RPMI7951 (cell line): ENCODE measurements around the gene POFUT1. TPM values are rescaled to one million over a fixed set of nuclear protein-coding genes. Genes with fewer than 3 reads are reported as not detected.
A peak's percentile ranks its signal among the peaks of the same experiment; 100 is the strongest.
"Not testable (repeated sequence)": the region's sequence is repeated elsewhere in the genome, so short reads cannot be mapped to it uniquely, and the experiment has no call there.

ENCODE experiments used
- DNase-seq: peaks from one replicate; pipeline ENCODE4 v3.0.0-alpha.2; 2012; ENCODE audit warnings: low read depth
- total RNA-seq: library from RNA; depleted of rRNA; stranded (reverse); fragments of >200 nt; shearing (Covaris generic); gene quantifications from 2 replicates; pipeline ENCODE4 v1.2.3, GENCODE V29; 2014

Gene POFUT1
- total RNA-seq, 1 experiment from 2014 or later: 65.2 TPM

GRCh38 chr20:32189123-32189410, 18.6 kb upstream of the POFUT1 start:
- no peak for DNase-seq

DNA sequence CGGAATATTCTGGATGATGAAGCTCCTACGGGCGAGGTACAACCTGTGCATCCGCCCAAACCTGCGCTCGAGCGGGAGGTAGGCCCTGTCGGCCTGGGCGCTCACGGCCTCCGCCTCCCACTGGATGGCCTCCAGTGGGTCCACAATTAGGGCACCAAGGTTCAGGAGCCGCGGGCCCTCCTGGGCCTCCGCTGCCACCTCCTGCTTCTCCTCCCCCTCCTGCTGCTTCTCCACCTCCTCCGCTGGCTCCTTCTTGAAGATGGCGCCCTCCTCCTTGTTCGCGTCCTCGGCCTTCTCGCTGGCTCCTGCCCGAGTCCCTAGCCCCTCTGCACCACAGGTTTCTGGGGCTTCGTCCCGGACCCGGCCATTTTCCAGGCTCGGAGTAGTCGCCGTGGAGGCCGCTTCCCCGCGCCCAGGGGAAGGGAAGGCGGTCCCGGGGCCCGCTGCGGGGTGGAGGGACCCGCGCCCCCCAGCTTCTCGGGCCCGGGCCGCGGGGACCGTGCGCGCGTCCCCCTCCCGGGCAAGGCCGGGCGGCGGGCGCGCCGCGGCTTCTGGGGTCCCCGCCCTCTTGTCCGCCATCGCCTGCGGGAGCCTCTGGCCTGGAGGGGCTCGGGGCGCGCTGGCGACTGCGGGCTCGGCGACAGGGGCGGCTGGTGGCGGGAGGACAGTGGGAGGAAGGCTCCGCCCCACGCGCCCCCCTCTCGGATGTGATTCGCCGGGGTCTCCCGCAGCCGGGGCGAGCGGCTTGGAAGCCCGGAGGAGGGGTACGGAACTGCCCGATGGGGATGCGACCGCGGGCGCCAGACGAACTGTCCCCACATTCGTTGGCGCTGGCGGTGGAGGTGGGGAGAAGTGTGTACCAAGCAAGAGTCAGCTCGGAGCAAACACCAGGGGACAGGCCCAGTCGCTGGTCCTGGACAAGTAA, 17.7 kb upstream of the POFUT1 start:
- DNase-seq: peak; percentile 51

DNA sequence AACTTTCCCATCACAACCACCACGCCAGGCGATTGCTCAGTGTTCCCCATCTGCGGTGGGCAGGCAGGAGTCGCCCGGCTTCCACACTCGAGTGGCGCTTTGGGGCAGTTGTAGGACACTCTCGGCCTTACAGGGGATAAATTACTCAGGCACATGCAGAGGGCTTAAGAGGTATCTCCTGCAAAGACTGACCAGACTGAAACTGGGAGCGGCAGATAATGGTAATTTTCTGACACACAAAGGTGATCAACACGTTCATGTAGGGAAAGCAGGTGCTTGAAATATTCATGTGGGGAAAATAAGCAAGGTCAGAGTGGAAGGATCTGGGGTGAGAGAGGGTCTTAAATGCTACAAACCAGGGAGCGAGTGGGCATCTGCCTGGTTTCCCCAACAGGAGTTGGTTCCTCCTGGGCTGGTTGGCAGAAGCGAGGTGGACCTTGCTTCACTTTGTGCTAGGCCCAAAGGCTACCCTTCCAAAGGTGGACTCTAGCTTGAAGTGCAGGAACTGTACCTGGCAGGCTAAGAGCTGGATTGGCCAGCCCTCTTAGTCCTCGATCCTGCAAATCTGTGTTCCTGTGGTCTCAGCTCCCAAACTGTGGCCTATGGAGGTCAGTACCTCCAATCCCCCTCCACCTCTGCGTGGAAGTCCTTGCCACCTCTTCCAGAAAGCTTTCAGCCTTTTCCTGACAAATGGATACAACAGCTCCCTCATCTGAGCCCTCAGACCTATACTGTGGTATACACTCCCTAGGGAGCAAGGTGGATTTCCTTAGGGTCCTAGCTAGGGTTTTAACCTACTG, 16.9 kb upstream of the POFUT1 start:
- DNase-seq: no peak

DNA sequence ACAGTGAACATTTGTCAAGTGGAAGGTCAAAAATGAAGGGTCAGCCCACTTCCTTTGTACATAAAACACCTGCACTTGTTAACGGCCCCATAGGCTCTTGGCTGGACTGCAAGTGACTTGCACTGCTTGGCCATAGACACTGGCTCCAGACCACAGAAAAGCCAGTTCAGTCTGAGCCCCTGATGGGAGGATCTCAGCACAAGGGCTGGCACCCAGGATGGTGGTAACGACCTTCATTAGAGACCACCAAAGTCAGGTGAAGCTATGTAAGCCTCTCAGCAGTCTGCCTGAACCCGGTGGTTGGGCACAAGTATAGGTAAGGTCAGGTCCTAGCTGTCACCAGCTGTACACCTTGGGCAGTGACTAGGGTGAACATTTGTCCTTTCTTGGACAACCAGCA, 16.3 kb upstream of the POFUT1 start:
- DNase-seq: no peak

DNA sequence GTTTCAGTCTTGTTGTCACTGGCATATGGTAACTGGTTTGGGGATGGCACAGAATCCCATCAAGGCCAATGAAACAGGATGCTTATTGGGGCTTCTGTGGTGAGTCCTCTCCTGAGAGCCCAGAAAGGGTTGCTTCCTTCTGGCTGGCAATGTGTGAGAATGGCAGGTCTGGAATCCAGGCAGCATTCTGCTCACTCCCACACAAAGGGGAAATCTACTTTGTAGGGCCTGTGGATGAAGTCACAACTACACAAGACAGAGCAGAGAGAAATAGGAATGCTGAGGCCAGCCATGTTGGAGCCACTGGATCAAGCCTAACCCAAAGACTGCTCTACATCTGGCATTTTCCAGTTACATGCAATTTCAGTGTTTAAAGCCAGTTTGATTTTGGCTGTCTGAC, 15.8 kb upstream of the POFUT1 start:
- no peak for DNase-seq

- no peak for DNase-seq
These were observed 15.0 kb upstream of the POFUT1 start for GRCh38 chr20:32192698-32193097.

DNA sequence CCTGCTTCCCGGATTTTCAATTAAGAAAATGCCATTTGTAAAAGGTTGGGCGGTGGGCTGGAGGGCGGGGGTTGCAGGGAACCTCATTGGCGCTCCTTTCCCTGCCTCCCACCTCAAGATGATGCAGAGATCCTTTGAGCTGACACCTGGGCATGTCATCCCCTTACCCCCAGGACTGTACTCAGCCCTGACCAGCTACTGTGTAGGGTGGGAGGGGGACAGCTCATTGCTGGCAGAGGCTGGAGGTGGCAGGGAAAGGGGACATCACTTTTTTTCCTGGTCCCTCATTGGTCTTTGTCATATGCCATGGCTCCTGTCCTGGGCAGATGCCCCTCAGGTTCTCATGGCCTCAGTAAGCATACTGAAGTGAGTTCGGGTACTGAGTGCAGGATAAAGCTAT, 14.3 kb upstream of the POFUT1 start:
- DNase-seq: not testable (repeated sequence)

- DNase-seq: no peak
These were observed 13.7 kb upstream of the POFUT1 start for GRCh38 chr20:32193996-32194395.

- DNase-seq: no peak
These were observed 12.1 kb upstream of the POFUT1 start for GRCh38 chr20:32195581-32195980.

GRCh38 chr20:32196613-32197012, 11.1 kb upstream of the POFUT1 start:
- not testable (repeated sequence) for DNase-seq

DNA sequence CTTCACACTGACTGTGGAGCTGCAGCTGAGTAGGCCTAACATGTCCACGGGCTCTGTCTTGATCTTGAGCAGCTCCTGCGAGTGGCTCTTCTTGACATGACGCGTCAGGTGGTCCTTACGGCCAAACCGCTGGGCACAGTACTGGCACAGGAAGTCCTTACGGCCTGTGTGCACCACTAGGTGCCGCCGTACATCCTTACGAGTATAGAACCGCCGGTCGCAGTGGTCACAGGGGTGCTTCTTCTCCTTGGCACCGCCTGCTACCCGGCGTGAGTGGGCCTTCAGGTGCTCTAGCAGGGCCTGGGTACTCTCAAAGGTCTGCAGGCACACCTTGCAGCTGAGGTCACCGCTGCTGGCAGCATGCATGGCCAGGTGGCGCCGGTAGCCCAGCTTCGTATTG, 10.5 kb upstream of the POFUT1 start:
- not testable (repeated sequence) for DNase-seq

DNA sequence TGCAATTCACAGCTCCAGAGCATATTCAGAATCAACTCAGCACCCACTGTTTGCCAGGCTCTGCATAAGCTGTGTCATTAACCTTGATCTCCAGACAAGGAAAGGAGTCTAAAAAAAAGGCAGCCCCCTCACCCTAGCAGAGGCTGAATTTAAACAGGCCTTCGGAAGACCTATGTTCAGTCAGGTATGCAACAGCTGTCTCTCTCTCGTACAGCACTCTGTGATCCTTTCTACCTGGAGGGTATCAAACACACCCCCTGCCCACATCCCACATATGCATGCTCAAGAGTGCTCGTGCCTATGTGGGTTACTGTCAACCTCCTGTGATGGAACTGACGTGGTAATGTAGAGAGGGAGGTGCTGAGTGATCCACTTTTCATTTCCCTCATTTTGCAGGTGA, 8.7 kb upstream of the POFUT1 start:
- DNase-seq: no peak

DNA sequence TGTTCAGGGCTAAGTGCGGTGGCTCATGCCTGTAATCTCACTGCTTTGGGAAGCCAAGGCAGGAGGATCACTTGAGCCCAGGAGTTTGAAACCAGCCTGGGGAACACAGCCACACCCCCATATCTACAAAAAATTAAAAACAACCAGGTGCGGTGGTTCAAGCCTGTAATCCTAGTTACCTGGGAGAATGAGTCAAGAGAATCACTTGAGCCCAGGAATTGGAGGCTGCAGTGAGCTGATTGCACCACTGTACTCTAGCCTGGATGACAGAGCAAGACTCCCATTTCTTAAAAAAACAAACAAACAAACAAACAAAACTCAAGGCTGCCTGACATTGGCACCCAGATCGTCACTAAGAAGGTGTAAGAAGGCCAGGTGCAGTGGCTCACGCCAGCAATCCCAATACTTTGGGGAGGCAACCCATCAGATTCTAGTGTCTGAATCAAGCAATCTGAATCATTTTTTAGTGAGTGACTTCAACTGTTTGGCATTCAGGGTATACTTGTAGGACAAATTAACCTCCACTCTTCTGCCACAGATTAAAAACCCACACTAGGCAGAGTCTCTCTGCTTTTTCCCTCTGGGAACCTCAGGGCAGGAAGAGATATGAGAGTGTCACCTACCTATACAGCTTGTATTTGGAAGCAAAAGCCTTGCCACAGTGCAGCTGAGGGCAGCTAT, 6.2 kb upstream of the POFUT1 start:
- no peak for DNase-seq

DNA sequence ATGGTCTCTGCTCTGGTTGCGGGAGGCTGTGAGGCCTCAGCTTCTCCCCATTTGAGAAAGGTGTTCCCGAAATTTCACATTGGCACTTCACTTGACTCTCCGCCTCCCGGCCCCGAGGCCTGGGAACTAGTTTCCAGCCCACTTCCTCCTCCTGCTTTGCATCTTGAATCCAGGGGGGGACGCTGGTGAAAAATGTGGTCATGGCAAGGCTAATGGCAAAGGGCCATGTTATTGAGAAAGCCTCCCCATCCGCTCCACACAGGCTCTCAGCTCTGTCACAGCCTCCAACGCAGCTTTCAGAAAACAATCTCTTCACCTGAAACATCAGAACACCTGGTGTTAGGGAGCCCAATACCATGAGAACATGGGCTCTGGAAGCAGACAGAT, 5.7 kb upstream of the POFUT1 start:
- DNase-seq: no peak

DNA sequence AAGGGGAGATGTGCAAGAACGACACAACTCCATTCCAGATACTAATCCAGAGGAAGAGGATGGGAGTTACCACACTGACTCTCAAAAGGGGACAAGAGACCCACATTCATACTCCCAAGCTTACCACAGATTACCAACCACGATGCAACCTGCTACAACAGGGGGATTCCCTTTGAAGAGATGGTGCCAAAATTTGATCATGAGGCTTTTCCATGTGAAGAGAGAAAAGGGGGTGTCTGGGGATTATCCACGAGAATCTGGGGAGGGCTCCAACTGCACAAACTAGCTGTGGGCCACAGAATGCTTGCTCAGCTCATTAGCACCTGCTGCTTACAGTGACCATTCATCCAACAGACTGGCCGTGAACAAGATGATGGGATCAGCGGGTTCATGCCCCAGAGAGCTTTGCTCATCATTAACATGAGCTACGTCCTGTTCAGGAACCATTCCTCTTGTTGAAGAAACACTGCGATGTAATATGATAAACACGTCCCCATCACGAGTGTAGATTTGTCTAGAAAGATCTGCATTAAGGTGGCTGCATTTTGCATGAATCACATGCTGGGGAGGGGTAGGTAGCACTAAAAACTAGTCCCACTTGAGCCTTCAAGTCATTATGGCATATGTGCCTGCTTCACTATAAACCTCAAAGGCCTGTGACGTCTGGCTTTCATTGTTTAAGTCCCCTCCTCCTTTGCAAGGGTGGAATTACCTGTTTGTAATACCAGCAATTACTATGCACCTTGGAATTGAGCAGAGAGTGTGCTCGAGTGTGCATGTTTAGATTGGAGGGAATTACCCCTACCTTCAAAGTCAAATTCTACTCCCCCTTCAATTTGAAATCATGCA, 4.1 kb upstream of the POFUT1 start:
- no peak for DNase-seq

DNA sequence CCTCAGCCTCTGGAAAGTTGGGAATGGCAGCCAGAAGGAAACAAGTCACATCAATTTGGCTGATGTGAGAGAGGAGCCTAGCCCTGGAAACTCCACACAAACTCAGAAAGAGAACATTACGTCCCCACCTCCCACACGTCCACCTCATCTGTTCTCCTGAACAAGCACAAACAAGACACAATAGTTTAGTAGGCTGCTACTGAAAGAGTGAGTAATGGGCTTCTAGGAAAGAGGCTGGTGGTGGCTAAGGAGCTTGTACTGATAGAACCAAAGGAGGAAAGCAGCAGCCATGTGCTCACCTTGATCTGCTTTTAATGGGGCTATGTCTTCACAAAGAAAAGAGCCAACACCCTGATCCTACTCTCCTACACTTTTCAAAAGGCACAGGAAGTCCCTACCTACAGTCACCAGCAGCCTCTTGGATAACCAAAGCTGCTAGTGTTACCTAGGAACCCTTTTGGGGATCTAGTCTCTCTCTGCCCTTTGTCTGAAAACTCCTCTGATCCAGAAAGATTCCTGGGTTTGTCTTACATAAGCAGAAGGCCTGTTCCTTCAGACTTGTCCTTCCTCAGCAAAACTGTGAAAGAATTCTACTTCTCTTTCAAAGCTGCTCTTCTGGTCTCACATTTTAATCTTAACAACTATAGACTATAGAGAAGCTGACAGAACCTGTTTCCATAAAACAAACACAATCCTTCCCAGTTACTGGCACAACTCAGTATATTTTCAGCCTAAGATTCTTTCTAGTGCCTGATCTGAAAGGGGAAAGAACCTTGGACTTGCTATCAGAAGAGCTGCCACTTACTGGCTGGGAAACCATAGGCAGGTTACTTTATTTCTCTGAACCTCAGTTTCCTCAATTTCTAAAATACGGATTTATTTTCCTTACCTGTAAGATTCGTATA, 3.2 kb upstream of the POFUT1 start:
- no peak for DNase-seq

- DNase-seq: no peak
These were observed 2.4 kb upstream of the POFUT1 start for GRCh38 chr20:32205110-32205842.

DNA sequence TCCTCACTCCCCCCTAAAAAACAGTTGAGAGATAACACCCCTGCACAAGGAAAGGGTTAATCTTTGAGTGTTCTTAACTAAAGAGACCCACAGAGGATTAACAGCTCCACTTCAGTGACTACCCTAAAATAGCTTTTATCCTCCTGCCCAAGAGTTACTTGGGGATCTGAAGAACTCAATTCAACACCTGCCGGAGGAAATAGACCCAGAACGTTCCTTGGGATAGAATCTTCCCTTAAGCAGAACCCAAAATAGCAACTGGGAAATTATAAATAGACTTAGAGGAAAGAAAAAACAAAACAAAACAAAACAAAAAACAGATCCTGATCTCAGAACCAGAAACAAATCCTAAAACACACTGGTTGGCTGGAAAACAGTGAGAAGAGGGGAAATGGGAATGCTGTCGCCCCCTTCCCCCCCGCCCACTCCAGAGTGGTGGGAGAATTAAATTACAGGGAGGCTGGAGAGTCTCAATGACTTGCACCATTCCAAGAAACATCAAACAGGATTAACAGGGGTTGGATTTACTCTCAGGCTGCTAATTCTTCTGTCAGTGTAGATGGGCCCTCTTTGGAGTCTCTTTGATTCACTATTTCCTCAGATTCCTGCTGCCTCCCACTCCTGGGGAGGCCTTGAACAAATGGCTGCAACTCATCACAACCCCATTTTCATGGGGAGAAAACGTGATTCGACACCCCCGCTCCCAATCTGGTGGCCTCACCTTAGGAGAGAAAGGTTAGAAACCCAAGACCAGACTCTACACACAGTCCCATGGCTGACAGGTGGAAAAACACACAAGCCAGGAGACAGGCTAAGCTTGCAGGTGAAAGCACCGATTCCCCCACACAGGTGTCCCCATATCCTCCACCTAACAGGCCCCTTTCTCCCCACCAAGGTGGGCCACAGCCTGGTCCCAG, 1.6 kb upstream of the POFUT1 start:
- no peak for DNase-seq
